Measurements from ENCODE around the gene AKAP6. TPM values are rescaled to one million over a fixed set of nuclear protein-coding genes. Genes with fewer than 3 reads are reported as not detected.

Gene AKAP6
- total and polyA plus RNA-seq, 4 donors = 0.42 to 3.2 (median 1.7) TPM

DNA sequence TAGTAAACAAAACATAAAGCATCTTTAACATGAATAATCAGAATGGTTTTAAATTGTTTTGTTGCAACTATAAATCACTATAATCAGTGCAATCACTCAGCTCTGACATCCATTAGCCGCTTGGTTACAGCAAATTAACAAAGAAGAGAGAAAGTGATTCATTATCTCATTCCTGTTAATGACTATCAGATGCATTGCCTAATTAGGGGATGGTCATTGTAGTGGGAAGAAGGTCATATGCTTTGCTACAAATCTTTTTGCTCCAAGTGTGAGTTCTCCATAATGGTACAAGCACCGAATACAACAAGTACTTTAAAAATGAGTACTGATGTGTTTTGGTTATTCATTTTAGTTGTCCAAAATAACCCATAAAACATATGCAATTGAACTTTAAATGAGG, 272.0 kb downstream of the AKAP6 start:
- H3K27ac ChIP-seq (ENCODE audit: low read depth in 1 of 2, low read length in 2 of 2) = no peak overlapping the region
- H3K4me1 ChIP-seq (ENCODE audit: control insufficient read depth in 4 of 4, insufficient read depth in 4 of 4, low read length in 3 of 4) = no peaks in the 10 kb centered on the region
- H3K4me3 ChIP-seq (ENCODE audit: low read depth in 1 of 3, low read length in 3 of 3) = no peak overlapping the region
- no peaks in the 10 kb centered on the region for H3K27me3 ChIP-seq (ENCODE audit: control insufficient read depth in 4 of 4, insufficient read depth in 4 of 4, low read length in 3 of 4)
- no peak overlapping the region for H3K9ac ChIP-seq (ENCODE audit: low read depth in 1 of 2, low read length in 2 of 2)
- no peaks in the 10 kb centered on the region for H3K36me3 ChIP-seq (ENCODE audit: control insufficient read depth in 4 of 4, insufficient read depth in 3 of 4, low read depth in 1 of 4, low read length in 3 of 4)
- DNase-seq (ENCODE audit: low spot score) = no peak
- TF ChIP-seq FOXA1 (IDR thresholded peaks at IDR 0.05) = no peak
- TF ChIP-seq SP1 (IDR thresholded peaks at IDR 0.05) = no peak
- no peak for TF ChIP-seq HNF4A (conservative IDR thresholded peaks at IDR 0.05)
- TF ChIP-seq YY1 (IDR thresholded peaks at IDR 0.05) = no peak
- TF ChIP-seq FOXA2 (IDR thresholded peaks at IDR 0.05) = no peak
- TF ChIP-seq NR2F2 (IDR thresholded peaks at IDR 0.05) = no peak
- no peak for TF ChIP-seq RAD21 (IDR thresholded peaks at IDR 0.05)
- TF ChIP-seq HNF4G (IDR thresholded peaks at IDR 0.05) = no peak
- TF ChIP-seq, protein P1, sequence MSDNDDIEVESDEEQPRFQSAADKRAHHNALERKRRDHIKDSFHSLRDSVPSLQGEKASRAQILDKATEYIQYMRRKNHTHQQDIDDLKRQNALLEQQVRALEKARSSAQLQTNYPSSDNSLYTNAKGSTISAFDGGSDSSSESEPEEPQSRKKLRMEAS (IDR thresholded peaks at IDR 0.05) = no peak
- TF ChIP-seq RXRA (IDR thresholded peaks at IDR 0.05) = no peak
- TF ChIP-seq, protein P2, sequence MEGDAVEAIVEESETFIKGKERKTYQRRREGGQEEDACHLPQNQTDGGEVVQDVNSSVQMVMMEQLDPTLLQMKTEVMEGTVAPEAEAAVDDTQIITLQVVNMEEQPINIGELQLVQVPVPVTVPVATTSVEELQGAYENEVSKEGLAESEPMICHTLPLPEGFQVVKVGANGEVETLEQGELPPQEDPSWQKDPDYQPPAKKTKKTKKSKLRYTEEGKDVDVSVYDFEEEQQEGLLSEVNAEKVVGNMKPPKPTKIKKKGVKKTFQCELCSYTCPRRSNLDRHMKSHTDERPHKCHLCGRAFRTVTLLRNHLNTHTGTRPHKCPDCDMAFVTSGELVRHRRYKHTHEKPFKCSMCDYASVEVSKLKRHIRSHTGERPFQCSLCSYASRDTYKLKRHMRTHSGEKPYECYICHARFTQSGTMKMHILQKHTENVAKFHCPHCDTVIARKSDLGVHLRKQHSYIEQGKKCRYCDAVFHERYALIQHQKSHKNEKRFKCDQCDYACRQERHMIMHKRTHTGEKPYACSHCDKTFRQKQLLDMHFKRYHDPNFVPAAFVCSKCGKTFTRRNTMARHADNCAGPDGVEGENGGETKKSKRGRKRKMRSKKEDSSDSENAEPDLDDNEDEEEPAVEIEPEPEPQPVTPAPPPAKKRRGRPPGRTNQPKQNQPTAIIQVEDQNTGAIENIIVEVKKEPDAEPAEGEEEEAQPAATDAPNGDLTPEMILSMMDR (IDR thresholded peaks at IDR 0.05; ENCODE audit: low read depth, low read length, missing input control) = no peak
- no peak for TF ChIP-seq EGR1 (IDR thresholded peaks at IDR 0.05; ENCODE audit: low read depth in 2 of 2)
- TF ChIP-seq, protein P3, sequence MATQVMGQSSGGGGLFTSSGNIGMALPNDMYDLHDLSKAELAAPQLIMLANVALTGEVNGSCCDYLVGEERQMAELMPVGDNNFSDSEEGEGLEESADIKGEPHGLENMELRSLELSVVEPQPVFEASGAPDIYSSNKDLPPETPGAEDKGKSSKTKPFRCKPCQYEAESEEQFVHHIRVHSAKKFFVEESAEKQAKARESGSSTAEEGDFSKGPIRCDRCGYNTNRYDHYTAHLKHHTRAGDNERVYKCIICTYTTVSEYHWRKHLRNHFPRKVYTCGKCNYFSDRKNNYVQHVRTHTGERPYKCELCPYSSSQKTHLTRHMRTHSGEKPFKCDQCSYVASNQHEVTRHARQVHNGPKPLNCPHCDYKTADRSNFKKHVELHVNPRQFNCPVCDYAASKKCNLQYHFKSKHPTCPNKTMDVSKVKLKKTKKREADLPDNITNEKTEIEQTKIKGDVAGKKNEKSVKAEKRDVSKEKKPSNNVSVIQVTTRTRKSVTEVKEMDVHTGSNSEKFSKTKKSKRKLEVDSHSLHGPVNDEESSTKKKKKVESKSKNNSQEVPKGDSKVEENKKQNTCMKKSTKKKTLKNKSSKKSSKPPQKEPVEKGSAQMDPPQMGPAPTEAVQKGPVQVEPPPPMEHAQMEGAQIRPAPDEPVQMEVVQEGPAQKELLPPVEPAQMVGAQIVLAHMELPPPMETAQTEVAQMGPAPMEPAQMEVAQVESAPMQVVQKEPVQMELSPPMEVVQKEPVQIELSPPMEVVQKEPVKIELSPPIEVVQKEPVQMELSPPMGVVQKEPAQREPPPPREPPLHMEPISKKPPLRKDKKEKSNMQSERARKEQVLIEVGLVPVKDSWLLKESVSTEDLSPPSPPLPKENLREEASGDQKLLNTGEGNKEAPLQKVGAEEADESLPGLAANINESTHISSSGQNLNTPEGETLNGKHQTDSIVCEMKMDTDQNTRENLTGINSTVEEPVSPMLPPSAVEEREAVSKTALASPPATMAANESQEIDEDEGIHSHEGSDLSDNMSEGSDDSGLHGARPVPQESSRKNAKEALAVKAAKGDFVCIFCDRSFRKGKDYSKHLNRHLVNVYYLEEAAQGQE (IDR thresholded peaks at IDR 0.05) = no peak
- TF ChIP-seq, protein P4, sequence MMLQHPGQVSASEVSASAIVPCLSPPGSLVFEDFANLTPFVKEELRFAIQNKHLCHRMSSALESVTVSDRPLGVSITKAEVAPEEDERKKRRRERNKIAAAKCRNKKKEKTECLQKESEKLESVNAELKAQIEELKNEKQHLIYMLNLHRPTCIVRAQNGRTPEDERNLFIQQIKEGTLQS (IDR thresholded peaks at IDR 0.05) = no peak
- TF ChIP-seq, protein P5, sequence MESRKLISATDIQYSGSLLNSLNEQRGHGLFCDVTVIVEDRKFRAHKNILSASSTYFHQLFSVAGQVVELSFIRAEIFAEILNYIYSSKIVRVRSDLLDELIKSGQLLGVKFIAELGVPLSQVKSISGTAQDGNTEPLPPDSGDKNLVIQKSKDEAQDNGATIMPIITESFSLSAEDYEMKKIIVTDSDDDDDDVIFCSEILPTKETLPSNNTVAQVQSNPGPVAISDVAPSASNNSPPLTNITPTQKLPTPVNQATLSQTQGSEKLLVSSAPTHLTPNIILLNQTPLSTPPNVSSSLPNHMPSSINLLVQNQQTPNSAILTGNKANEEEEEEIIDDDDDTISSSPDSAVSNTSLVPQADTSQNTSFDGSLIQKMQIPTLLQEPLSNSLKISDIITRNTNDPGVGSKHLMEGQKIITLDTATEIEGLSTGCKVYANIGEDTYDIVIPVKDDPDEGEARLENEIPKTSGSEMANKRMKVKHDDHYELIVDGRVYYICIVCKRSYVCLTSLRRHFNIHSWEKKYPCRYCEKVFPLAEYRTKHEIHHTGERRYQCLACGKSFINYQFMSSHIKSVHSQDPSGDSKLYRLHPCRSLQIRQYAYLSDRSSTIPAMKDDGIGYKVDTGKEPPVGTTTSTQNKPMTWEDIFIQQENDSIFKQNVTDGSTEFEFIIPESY (IDR thresholded peaks at IDR 0.05) = no peak
- TF ChIP-seq GABPA (IDR thresholded peaks at IDR 0.05 in 1 of 2, conservative IDR thresholded peaks at IDR 0.05 in 1 of 2) = no peak
- no peak for TF ChIP-seq TAF1 (conservative IDR thresholded peaks at IDR 0.05)
- H3K9me3 ChIP-seq (ENCODE audit: control insufficient read depth in 4 of 4, low read length in 3 of 4) = no peaks in the 10 kb centered on the region
- 72% methylated on average over 2 of the region's 2 CpGs for WGBS

DNA sequence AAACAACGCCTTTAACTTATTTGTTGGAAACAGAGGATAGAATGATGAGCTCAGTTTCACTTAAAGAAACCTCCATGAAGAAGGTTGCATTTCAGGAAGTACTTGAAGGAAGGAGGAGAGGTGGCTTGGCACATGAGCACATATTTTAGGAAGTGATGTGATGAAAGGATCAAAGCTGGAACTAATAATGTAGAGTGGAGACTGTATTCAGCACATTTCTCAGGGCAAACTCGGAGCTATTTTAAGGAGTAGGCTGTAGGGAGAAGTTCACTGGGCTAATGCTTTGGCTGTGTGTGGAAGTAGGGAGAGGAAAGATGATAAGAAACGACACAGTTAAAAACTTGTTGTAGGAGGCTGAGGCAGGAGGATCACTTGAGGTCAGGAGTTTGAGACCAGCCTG, 272.8 kb downstream of the AKAP6 start:
- 77% methylated on average over 3 of the region's 3 CpGs for WGBS
- DNase-seq (ENCODE audit: low spot score) = no peak
- H3K36me3 ChIP-seq (ENCODE audit: control insufficient read depth in 4 of 4, insufficient read depth in 3 of 4, low read depth in 1 of 4, low read length in 3 of 4) = no peaks in the 10 kb centered on the region
- H3K27me3 ChIP-seq (ENCODE audit: control insufficient read depth in 4 of 4, insufficient read depth in 4 of 4, low read length in 3 of 4) = no peaks in the 10 kb centered on the region
- H3K4me3 ChIP-seq (ENCODE audit: low read depth in 1 of 3, low read length in 3 of 3) = no peak overlapping the region
- no peak overlapping the region for H3K27ac ChIP-seq (ENCODE audit: low read depth in 1 of 2, low read length in 2 of 2)
- H3K9ac ChIP-seq (ENCODE audit: low read depth in 1 of 2, low read length in 2 of 2) = no peak overlapping the region
- H3K9me3 ChIP-seq (ENCODE audit: control insufficient read depth in 4 of 4, low read length in 3 of 4) = no peaks in the 10 kb centered on the region
- no peaks in the 10 kb centered on the region for H3K4me1 ChIP-seq (ENCODE audit: control insufficient read depth in 4 of 4, insufficient read depth in 4 of 4, low read length in 3 of 4)
- TF ChIP-seq, protein P5 (IDR thresholded peaks at IDR 0.05) = no peak
- TF ChIP-seq FOXA2 (IDR thresholded peaks at IDR 0.05) (no peak), TAF1 (conservative IDR thresholded peaks at IDR 0.05) (no peak), GABPA (IDR thresholded peaks at IDR 0.05 in 1 of 2, conservative IDR thresholded peaks at IDR 0.05 in 1 of 2) (no peak), JUND (IDR thresholded peaks at IDR 0.05) (no peak), RXRA (IDR thresholded peaks at IDR 0.05) (no peak), YY1 (IDR thresholded peaks at IDR 0.05) (no peak), HNF4A (conservative IDR thresholded peaks at IDR 0.05) (no peak)
- TF ChIP-seq, protein P1 (IDR thresholded peaks at IDR 0.05) = no peak
- TF ChIP-seq, protein P3 (IDR thresholded peaks at IDR 0.05) = no peak
